ENCODE measurements around the gene ZBTB16.

Gene ZBTB16

DNA sequence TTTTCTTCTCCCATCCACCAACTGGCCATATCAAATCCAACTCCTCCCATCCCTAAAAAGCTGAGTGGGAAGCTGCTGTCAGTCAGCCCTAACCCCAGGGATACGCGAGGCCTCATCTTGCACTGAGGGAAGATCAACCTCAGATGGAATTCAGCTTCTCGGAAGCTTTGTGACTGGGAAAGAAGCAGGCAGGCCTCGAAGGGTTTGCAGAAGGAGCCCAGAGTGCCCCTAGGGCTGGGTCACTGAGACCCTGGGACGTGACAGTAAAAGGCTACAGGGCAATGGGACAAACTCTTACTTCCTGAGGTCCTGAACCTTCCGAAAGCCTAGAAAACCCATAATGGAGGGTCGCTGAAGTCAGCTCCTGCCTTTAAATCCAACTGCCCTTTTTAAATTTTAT is 202.3 kb downstream of the ZBTB16 start:
- DNase-seq (ENCODE audit: low spot score): no peak

DNA sequence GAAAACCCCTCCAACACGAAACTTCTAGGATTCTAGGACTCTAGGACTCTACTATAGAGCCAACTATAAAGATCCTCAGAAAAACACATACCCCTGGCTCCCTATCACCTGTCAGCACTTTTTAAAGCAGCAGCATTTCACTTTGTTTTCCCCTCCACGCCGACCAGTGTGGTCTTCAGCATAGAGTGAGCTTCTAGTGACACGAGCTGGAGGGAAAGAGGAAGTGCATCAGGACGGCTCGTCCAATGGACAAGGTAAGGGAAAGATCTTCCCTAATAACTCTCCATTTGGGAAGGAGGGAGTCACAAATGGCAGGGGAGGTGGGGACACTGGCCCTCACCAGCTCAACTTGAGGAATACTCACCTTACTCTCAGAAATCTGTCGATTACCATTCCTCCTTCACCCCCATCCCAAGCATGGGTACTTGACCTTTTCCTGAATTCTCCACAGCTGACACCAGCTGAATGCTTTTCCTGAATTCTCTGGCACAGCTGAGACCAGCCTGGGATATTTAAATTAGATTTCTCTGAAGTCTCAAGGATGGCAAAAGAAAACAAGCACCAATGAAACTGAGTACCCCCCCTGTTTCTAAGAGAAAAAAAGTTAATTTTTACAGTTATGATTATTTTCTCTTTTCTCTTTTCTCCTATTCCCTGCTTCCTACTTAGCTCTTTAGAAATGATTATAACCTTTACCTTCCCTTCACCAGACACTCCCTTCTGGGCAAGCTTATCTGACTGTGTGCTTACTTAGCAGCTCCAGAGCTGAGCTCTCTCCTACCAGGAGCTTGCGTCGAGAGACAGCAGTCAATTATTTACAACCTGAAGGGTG is 203.4 kb downstream of the ZBTB16 start:
- DNase-seq (ENCODE audit: low spot score): peak; percentile 70

DNA sequence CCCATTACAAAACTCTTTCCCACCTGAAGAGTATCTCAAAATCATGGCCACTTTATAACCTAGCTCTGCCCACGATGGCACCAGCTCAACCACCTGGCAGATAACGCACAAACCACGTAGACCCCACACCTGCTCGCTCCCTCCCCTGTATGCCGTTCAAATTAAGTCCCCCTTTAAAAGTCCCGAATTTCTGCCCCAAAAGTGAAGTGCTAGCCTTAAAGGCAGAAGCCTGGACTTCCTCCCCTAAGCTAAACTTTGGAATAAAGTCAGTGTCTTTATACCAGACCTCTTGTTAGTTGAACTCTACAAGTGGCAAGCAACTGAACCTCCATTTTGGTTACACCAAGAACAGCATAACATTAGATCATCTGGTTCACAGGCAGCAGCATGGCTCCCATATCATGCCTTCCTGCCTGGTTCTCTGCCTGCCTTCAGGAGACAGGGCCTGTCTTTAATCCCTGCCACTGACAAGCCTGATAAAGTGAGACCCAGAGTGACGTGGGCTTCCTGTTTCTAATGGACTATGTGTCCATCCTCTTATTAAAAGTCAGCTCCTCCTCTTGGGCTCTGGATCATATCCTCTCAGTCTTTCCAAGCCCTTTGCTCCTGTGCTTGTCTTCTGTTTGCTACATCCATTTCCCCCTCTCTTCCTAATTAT is 204.1 kb downstream of the ZBTB16 start:
- peak; percentile 45 for DNase-seq (ENCODE audit: low spot score)

DNA sequence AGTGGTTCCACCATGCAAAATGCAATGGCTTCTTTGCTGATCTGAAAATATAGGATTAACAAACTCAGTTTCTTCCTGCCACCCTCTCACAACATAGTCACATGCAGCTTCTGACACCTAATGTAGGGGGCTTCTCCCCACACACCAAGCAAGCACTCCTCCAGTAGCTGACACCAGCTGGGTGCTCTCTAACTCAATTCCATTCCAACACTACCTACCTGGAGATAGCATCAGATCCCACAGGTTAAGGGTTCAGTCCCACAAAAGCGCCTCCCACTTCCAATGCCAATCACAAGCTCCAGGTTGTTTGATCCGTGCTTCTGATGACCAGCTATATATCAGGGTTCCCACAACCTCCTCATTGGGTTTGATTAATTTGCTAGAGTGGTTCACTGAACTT is 204.9 kb downstream of the ZBTB16 start:
- peak; percentile 30 for DNase-seq (ENCODE audit: low spot score)

DNA sequence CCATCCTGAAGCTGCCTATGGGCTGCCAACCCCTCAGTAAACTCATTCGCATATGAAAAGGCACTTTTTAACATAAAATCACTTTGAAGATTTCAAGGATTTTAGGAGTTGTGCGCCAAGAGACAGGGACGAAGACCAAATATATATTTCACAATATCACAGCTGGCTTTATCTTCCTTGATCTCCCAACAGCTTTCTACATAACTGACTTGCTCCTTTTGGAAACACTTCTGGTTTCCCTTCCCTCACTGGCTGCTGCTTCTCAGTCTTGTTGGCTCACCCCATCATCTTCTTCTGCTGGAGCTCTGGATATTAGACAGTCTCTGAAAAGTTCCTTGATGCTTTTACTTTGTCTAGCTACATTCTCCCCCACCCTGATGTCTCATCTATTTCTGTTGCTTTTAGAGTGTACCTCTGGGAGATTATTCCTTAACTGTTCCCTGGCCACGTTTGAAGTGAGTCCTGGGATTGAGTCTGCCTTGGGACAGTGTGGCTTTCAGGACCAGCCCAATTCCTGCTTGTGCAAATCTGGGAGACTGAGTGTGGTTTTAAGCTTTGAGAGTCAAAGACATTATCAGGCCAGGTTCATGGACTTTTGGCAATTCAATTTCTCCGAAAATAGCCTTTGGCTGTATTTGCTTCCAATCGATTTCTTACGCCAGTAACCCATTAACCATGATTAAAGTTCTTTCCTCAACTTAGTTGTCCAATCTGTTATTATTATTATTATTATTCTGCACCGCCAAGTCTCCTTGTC is 205.8 kb downstream of the ZBTB16 start:
- DNase-seq (ENCODE audit: low spot score): no peak

DNA sequence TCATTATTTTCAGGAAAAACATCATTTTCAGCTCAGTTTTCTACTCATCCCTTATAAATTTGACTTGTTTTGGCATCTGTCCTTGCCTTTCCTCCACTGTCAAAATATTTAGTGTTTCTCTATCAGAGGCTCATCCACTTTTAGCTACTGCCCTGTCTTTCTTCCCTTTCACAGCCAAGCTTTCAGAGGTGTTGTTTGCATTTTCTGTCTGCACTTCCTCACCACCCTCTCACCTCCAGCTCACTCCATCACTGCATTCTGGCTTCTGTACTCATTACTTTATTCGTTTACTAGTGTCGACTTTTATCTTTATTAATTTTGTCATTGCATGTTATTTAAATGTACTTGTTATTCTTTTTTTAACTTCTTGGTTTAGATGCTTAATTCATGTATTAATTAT is 210.0 kb downstream of the ZBTB16 start:
- no peak for DNase-seq (ENCODE audit: low spot score)

DNA sequence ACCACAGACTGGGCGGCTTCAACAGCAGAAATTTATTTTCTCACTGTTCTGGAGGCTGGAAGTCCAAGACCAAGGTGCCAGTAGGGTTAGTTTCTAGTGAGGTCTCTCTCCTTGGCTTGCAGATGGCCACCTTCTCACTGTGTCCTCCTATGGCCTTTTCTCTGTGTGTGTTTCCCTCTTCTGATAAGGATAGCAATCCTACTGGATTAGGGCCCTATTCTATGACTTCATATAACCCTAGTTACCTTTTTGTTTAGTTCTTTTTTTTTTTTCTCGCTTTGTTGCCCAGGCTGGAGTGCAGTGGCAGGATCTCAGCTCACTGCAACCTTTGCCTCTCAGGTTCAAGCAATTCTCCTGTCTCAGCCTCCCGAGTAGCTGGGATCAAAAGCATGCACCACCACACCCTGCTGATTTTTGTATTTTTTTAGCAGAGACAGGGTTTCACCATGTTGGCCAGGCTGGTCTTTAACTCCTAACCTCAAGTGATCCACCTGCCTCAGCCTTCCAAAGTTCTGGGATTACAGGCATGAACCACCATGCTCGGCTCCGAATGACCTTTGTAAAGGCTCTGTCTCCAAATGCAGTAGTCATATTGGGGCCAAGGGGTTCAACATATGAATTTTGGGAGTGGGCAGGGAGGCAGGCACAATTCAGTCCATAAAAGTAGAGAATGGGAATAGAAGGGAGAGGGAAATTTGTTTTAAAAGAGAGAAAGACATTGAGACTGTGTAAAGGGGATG is 211.2 kb downstream of the ZBTB16 start:
- DNase-seq (ENCODE audit: low spot score): no peak

DNA sequence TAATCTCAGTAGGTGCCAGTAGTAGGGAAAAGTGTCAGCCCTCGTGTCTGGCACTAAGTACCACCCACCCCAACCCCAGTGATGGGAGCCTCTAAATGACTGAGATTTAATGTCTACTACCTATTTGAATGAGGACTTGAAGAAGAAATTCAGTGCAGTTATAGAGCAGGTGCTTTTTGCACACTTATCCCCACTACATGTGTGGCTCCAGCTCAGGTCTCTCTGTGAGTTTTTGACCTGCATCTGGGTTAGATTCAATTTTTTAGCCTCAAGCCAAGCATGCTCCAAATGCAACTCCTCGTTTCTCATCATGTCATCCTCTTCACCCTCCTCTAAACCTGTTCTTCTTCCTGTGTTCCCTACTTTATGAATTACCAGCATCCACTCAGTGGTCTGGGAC is 211.8 kb downstream of the ZBTB16 start:
- no peak for DNase-seq (ENCODE audit: low spot score)

DNA sequence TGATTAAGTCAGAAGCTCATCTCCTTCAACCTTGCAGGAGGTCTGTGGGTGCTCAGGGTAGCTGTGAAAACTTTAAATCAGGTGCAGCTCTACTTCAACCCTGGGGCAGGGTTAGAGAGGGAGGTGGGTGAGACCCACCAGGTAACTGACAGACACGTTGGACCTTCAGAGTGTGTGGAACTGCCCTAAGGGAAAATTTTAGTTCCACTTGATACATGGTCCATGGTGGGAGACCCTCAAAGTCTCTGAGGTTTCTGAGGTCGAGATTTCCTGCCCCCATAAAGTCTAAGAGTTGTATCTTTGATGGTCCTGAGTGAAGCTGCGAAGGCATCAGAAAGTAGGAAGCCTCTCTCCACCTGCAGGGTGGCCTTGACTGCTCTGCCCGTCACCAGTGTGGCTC is 212.8 kb downstream of the ZBTB16 start:
- DNase-seq (ENCODE audit: low spot score): no peak

DNA sequence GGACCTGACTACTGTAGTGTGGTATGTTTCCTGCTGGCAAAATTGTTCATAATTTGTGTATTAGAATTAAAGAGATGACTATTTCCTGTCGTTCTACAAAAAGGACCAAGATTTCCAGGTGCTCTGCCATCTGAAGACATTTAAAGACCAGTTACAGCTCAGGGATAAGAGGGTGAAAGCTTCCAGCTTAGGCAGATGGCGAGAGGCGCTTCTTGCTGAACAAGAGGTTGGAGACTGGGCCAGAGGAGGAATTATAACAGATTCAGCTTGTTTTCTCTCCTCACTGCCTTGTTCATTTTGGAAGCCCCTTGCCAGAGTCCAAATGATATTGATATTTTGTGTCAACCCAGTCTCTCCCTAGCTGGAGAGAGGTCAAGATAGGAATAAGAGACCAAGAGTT is 213.6 kb downstream of the ZBTB16 start:
- no peak for DNase-seq (ENCODE audit: low spot score)

DNA sequence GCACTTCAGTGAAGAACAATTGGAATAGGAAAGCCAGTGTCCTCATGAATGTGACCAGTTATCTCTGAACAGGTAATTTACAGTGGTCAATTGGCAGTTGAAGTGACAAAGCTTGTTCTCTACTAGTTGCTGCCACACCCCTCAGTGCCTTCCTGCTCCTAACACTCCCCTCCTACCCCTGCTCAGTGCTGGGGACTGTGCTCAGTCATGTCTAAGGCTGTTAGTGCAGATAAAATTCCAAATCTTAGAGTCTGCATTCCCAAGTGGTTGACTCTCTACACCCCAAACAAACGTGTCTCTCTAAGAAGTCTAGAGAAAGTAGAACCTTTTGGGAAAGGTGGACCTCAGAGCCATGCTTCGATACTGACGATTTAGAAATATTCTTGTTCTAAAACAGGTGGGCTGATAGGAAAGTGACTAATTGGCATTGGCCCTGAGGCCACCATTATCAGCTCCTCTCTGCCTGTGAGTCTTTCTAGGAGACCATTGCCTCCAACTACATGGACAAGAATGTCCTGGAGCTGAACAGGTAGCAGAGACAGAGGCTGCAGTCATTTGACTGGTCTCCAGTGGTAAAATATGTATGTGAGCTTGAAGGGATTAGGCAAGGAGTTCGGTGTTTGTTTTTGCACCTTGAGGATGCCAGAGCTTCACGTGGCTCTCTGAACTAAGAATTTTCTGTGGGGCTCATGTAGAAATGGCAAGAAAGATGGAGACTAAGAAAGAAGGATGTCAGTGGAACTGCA is 214.6 kb downstream of the ZBTB16 start:
- no peak for DNase-seq (ENCODE audit: low spot score)

DNA sequence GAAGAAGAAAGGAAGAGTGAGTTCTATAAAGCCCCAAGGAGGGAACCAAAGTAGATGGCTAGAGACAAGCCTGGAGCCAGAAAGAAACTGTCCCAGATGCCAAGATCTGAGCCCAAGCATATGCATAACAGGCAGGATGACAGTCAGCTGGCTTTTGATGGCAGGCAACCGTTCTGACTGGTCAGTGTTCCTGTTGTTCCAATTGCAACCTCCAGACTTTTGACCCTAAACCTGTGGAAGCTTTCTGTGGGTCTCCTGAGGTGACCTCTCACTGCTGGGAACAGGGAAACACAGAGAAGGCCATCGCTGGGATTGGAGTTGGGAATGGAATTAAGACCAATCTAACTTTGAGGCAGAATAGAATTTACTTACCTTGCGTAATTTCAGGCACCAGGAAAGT is 215.1 kb downstream of the ZBTB16 start:
- no peak for DNase-seq (ENCODE audit: low spot score)

DNA sequence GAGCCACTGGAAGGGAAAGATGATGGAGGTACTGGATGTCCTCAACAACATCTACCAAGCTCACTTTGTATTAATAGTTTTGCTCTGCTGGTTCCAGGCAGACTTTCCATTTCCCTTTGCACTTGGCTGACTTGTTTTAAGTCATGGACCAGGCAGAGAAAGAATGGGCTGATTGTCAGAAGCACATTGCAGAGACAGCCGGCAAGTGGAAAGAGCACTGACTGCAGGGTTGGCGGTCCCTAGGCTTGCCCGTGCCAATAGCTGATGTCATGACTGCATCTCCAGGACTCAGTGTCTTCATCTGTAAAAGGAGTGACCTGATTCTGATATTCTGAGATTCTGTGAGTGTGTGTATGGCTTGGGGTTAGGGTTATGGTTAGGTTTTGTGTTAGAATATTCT is 215.8 kb downstream of the ZBTB16 start:
- DNase-seq (ENCODE audit: low spot score): no peak

DNA sequence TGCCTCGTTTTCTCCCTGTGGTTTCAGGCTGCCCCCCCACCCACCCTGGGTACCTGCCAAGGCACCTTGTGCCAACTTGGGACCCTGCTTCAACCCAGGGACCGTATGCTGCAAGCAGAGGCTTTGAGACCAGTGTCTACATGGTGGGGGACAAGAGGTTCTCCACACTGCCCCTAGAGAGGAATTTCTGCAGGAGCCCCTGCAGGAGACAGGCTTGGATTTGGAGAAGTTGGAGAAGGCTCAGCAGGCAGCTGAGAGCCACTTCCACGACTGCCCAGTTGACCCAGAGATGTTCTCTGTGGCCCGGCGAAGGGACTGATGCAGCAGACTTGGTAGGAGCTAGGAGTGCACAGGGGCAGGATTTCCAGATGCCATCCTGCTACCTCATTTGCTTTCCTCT is 216.6 kb downstream of the ZBTB16 start:
- DNase-seq (ENCODE audit: low spot score): no peak

DNA sequence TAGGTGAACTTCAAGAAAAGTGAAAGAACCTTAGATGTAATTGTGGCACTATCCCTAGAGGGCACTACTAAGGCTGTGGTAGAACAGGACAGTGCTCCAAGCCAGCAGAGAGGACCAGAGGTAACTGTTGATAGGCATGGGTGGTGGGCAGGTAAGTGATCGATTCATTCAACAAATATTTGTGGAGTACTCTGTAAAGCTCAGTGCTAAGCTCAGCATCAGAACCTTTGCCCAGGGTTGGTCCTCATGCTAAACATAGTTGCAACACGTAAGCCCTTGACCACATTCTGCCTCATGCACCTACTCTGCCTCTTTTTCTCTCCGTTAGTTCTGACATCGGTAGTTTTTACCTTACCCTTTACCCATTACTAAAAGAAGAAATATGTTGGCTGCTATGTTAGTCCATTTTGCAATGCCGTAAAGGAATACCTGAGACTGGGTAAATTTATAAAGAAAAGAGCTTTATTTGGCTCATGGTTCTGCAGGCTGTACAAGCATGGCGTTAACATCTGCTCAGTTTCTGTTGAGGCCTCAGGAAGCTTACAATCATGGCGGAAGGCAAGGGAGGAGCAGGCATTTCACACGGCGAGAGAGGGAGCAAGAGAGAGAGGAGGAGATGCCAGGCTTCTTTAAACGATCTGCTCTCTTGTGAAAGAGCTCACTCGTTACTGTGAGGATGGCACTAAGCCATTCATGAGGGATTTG is 218.3 kb downstream of the ZBTB16 start:
- no peak for DNase-seq (ENCODE audit: low spot score)

DNA sequence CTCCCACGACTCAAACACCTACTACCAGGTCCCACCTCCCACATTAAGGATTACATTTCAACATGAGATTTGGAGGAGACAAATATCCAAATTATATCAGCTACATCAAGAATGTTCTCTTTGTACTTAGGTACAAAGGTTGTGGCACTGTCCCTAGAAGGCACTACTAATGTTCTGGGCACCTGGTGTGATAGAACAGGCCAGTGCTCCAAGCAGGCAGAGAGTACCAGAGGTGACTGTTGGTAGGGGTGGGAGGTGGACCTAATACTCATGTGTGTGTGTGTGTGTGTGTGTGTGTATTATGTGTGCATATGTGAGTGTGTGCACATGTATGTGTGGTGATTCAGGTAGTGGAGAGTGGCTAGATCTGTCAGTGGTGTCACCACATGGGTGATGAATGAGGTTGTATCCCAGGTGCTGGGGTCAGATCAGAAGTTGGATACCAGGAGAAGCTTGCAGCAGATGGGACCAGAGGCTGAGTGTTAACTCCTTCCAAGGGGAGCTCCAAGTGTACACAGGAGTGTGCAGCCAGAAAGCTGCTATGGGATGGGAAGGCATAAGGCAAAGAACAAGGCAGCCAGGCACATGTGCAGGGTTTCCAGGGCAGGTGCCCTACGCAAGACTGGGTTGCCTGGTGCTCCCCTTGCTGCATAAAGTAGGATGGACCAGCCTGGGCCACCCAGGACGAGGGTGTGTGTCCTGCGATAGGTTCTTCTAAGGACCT is 219.0 kb downstream of the ZBTB16 start:
- no peak for DNase-seq (ENCODE audit: low spot score)

DNA sequence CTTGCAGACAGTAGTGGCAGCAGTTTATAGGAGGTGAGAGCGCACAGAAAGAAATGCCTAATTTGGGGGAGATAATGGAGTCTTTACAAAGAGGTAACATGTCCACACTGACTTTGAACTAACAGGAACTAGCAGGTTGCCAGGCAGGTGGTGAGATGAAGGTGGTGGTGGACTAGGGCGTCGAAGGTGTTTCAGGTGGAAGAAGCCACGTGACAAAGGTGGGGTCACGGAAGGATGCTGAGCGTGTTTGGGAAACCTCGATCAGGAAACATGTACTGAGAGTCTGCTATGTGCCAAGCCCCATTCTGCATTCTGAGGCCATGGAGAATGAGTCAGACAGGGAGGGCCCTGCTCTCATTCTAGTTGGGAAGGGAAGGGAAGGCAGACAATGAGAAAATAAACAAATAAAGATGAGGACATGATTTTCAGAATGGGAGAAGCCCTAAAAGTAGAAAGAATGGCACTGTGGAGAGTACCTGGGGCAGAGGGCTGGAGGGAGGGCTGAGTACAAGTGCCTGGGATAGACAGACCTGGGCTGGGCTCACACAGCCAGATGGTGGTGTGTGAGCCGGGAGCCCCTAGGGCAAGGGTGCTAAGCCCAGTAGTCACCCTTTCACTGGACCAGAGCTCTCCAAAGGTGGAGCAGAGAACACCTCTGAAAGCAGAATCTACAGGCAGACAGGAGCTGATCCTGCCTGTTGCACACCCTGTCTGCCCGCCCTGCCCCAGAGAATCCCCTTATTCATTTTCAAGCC is 220.5 kb downstream of the ZBTB16 start:
- no peak for DNase-seq (ENCODE audit: low spot score)

DNA sequence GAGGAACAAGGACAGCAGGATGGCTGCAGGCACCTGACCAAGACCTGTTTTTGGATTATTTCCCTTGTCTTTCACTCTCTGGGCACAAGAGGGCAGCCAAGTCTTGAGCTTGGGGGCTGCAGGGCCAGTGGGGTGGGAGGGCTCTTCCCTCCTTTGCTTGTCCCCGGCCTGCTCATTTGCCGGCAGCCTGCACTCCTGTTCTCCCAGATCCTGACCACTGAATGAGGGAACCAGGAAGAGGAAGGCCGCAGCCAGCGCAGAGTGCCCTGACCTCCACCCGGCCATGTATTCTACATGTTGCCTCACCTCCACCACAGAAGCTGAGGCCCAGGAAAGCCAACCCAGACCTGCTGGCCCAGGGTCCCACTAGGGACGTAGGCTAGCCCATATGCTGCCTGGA is 221.2 kb downstream of the ZBTB16 start:
- no peak for DNase-seq (ENCODE audit: low spot score)

DNA sequence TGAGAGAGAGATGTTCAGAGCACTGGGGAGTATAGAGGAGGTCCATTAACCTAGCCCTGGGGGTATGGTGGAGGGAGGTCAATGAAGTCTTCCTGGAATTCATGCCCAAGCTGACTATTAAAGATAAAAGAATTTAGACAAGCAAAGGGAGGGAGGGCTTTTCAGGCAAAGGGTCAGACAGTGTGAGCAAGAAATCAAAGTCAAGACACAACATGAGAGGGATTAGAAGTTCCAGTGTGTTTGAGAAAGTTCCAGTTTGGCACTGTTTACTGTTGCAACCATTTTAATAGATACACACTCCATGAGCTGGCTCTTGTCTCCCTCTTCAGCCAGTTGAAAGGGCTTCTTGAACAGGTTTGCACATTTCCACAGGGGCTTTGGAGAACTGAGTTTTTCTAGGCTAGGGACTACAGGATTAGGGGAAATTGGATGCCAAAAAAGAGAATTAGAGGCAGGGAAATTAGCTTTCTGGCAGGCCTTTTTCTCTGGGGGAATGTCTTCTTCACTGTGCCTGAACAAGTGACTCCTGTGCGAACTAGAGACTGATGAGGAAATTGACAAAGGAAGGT is 222.0 kb downstream of the ZBTB16 start:
- no peak for DNase-seq (ENCODE audit: low spot score)
